Activated T-cell treated with anti-CD3 and anti-CD28 coated beads, Interleukin-2, amount 50 U/mL, for 48 hours (primary cell): ENCODE measurements around the gene HOXA10.

Source experiments
- DNase-seq, 2 experiments: peaks; one replicate each; pipeline ENCODE4 v3.0.0-alpha.2; 2020

HOXA10 gene

DNA sequence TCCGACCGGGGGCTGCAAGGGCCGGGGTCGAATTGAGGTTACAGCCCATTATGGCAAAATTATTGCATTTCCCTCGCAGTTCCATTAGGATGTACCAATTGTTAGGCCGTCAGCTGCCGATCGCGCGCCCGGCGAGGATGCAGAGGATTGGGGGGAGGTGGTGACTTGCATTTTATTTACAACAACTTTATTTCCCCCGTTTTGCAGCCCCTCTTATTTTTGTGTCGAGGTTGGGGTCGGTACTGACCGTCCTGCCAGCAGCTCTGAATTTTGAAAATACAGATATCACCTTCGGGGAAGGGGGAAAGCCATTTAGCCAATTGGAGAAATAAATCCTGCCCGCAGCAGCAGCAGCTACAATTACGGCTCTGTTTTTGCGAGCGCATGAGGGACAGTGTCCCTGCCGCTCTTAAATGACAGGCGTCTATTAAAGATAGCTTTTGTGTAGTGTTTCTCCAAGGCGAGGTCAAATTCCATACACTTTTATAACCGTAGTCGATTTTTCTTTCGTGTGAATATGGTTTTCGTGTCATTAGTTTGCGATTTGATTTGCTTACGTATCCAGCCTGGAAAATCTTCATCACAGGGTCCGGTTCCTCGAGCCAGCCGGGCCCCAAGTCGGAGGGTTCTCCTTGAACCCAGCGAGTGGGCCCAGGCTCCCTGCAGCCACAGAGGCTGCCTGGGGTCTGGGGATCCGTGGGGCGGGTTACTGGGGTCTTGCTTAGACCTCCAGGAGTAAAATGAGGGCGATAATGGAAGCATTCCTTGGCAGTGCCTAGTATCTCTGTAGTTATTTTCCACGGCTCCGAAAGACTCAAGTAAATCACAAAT, 30.0 kb downstream of the HOXA10 start:
- DNase-seq, result no peak

DNA sequence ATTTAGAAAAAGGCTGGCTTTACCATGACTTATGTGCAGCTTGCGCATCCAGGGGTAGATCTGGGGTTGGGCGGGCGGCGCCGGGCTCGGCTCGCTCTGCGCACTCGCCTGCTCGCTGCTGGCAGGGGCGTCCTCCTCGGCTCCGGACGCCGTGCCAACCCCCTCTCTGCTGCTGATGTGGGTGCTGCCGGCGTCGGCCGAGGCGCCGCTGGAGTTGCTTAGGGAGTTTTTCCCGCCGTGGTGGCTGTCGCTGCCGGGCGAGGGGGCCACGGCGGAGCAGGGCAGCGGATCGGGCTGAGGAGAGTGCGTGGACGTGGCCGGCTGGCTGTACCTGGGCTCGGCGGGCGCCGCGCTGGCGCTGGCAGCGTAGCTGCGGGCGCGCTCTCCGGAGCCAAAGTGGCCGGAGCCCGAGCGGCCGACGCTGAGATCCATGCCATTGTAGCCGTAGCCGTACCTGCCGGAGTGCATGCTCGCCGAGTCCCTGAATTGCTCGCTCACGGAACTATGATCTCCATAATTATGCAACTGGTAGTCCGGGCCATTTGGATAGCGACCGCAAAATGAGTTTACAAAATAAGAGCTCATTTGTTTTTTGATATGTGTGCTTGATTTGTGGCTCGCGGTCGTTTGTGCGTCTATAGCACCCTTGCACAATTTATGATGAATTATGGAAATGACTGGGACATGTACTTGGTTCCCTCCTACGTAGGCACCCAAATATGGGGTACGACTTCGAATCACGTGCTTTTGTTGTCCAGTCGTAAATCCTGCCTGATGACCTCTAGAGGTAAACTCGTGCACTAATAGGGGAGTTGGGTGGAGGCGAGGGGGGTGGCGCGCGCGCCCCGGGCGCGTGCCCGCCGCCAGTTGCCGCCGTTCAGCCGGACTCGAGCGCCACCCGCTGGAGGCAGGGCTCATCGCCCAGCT, 30.8 kb downstream of the HOXA10 start, which contains the start of gene HOXA5:
Gene HOXA5 (minus strand): TSS at position 659 of the 927 bp plus-strand sequence. CDS start 74 bp downstream, at position 585.
- DNase-seq, result no peak

DNA sequence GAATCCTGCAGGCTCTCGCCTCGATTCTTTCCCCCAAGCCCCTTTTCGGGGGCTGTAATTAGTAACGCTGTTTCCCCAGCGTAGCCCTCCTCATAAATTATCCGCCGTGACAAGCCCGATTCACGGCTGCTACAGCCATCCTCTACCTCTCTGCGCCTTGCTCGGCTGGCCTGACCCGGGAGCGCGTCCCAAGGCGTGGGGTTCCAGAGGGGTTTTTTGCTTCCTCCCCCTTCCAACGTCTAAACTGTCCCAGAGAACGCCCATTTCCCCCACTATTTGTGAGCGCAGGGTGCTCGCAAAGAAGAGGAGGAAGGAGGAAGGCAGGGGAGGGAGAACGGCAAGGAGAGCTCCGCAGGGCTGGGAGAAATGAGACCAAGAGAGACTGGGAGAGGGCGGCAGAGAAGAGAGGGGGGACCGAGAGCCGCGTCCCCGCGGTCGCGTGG, 31.5 kb downstream of the HOXA10 start:
- DNase-seq, result no peak

DNA sequence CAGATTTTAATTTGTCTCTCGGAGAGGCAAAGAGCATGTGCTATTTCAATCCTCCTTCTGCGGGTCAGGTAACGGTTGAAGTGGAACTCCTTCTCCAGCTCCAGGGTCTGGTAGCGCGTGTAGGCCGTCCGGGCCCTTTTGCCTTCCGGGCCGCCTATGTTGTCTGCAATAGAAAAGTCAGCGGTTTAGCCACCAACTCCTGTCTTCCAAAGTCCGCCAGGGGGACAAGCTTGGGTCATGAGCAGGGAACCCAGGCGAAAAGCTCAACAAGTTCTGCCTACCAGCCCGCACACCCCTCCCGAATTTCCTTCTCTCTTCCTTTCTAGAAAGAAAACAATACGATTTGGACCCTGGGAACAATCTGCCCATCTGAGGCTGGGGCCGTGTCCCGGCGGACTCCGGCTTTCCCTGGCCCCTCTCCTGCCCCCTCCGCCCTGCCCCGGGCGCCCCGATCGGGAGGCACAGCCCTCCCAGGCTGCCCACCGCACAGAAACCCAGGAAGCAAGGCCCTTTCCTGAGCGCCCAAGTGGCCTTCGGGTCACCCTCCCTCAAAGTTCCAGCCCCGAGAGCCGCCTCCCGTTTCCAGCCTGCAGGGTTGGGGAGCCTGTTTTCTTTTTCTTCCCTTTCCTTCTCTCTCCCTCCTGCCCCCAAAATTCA, 32.1 kb downstream of the HOXA10 start:
- DNase-seq, result no peak

DNA sequence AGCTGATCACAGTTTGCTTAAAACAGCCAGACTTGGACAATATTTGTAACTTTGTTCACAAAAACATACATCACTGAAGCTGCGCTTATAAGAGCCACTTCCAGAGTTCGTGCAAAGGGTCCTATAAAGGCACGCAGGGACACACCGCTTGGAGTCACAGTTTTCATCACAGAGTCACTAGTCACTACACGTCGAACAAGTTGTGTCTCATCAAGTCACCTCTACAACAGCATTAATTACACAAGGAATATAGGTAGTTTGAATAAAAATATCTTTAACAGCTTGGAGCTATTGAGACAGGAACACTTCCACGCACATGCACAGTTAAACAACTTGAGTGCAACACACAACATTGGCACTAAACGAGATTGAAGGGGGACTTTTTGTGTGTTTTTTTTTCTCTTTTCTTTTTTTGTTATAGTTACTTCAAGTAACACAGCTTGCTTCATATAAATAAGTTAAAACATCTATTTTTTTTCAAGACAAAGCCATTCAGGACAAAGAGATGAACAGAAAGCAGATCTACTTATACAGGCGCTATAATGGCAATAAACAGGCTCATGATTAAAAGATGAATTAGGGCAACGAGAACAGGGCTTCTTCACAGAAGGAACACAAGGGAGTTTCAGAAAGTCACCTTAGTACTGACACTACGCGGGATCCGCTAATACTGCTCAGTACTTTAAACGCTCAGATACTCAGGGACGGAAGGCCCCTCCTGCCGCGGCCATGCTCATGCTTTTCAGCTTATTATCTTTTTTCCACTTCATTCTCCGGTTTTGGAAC, 32.8 kb downstream of the HOXA10 start:
- no peak for DNase-seq

DNA sequence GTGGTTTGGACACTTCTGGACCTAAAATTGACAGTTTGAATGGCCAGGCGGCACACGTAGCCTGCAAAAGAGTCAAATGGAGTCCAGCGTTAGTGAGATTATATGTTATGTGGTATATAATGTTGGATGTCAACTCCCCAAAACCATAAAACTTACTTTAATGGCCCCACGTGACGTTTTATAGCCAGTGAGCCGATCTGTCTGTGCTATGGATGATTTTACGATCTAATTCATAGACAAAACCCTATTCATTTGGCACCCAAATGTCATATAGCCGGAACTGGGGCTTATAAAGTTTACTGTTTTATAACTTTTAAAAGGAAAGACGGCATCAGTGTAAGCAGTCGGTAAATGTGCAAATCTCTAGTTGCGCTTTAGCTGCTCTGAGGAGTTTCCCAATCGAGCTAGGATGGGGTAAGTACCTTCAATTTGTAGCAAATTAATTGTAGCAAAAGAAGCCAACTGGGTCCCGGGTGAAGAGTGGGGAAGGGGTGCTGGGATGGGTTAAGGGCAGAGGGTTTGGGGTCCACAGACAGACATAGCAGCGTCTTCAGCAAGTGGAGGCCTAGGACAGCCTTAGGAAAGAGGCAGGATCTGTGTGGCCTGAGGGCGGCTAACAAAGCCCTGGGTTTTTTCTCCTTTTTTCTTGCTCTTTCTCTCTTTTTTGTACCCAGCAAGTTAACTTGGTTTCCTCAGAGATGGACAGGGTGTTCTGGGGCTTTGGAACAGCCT, 33.8 kb downstream of the HOXA10 start:
- no peak for DNase-seq

DNA sequence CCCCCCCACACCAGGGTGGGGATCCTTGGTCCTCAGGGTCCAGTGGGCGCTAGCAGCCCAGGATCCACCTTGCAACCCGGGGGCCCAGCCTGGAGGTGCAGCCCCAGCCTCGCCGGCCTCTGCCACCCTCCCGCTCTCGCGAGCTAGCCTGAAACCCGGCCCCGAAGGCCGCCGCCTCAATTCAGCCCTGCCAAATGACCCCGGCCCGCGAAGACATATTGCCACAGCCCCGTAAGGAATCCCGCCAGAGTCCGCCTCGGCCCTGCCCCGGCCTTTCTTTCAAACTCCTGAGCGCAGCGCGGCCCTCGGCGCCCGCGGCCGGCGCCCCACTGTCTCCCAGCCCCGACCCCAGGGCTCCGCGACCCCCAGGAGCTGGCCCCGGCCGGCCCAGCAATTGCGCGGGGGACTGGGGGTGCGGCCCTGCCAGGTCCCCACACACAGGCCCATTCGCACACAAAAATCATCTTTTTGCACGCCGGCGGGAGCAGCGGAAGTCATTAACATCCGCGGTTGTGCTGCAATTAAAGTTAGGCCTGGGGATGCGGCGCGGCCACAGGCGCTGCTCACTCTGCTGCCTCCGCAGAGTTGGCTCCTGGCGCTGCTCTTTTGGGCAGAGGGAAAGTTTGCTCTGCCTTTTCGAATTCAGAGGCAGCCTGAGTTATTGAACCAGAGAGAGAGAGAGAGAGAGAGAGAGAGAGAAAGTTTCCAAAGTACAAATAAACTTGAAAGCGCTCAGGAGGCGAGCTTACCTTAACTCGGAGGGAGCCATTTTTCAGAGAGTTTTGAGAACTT, 34.6 kb downstream of the HOXA10 start:
- no peak for DNase-seq

DNA sequence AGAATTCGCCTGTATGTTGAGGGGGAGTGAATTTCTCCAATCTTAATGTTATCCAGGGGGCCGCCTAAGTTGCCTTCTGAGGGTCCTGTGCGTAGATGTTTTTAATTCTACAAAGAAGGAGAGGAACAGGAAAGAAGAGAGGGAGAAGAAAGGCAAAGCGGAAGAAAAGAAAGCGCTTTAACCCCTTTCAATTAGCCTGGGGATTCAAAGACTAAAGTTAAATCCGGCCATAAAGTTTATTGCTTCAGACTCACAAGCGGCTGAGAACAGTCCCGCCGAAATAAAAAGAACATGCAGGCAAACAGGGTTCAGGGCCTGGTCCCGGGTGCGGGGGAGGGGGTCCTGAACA, 35.2 kb downstream of the HOXA10 start:
- no peak for DNase-seq

DNA sequence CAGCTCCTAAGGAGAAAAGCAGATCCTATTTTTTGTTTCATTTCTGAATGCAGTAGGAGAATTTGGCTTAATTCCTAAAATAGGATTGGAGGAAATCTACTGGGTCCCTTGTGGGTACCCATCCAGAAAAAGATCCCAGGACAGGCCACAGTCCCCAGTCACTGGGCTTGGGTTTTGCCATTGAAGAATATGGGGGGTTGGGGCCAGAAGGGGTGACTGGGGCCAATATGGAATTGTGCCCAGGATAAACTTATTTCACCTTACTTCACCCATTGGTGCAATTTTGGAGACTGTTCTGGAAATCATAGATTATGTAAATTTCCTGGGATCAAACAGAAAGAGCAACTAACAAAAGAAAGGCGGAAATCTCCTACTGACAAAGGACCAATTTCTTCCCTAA, 35.6 kb downstream of the HOXA10 start:
- DNase-seq, result no peak

DNA sequence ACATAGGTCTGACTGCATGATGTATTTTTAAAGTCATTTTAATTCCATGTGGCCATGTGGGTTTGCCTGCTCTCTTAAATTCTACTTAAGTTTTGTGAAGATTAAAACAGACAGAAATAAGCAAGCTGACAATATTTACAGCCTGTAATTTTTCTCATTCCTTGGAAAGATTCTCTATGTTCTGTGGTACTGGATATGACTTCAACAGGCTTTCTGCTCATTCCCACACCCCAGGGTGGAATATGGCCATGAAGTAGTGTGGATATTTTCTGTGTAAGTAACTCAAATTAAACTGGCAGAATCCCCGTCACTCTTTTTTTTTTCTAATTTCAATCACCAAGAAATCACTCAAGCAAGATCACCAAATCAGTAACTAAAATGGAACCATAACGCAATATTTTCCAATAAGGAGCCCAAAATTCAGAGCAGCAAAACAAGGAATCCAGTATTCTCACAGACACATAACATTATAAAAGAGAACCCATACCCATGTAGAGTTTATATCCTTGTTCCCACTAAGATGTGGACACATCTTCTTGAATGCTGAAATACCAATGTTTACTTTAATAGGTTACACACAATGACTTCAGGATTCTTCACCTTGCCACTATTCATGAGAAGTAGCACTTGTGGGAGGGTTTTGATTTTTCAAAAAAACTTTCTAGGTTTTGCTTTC, 36.3 kb downstream of the HOXA10 start:
- DNase-seq, result no peak

DNA sequence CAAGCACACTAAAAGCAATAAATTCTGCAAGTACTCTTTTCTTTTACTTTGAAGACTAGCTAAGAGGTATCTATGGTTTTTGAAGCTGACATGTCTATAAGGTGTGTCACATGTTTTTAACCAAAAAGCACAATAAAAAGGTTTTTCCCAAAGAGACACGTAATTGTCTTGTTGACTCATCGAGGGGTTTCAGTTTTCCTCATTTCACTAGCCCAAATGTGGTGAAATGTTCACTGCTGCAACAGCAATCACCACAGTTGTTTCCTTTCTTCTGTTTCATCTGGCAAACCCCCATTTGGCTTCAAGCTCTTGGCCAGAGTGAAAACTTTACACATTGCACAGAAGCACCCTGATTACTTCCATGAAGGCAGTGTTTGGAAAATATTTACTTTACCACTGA, 39.7 kb downstream of the HOXA10 start:
- no peak for DNase-seq

DNA sequence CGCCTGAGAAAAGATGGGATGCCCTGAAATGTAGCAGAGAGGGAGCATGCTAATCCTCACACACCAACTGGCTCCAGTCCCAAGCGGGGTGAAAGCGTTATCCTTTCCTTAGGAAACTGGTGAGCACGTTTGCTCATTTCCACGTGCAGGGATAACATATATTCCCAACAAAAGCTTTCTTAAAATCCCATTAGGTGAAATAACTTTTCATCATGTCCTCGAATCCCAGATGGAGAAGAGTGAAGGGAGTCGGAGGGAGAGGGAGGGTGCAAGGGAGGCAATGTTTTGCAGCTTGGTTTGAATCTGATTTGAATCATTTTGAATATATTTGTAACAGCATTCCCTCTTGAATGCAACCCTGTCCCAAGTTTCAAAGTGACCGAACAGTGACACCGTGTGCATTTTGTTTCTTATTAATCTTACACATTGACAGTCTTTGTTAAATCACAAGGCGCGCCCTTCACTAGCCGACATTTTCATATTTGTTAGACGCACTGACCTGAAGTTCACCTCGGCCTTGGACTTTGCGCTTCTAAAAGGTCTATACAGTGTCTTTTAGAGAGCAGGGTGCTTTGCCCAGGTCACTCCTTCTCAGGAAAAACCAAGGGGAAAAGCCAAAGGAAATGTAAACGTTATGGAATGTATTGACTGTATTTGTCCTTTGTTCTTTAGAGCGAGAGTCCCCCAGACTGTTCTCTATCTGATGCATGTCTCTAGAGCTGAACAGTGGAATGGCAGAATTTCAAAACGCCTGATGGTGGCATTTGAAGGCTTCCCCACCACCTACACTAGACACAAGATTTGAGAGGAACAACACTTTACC, 40.5 kb downstream of the HOXA10 start:
- no peak for DNase-seq

DNA sequence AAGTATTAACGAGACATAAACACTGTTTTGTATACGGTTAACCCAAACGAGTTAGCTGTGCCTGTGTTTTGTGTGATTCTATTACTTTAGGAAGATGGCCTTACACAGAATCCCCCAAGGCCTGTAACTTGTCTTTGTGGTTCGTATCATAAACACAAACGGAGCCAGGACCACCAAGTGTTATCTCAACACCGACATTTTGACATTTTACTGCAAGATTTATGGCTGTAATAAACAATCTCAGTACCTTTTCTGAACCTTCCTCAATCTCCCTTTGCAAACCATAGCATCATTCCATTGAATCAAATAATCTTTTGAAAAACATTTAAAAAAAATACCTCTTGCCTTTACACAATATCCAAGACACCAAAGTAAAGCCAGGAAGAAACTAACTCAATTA, 41.1 kb downstream of the HOXA10 start:
- no peak for DNase-seq

DNA sequence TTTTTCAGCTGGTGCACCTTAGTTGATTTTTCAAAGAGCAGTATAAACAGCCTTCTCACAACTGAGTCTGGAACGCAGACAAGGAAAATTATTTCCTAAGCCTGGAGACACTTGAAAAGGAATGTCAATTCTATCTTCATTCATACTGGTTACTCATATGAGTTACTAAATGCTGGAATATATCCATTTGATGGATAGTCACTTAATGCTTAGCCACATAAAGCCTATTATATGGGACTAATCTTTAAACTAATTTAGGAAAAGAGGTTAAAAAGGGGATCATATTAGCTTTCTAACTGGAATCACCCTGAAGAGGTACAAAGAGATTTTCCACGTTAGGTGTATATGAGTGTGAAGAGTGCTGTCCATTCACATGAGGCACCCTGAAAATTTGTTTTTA, 41.9 kb downstream of the HOXA10 start:
- no peak for DNase-seq

DNA sequence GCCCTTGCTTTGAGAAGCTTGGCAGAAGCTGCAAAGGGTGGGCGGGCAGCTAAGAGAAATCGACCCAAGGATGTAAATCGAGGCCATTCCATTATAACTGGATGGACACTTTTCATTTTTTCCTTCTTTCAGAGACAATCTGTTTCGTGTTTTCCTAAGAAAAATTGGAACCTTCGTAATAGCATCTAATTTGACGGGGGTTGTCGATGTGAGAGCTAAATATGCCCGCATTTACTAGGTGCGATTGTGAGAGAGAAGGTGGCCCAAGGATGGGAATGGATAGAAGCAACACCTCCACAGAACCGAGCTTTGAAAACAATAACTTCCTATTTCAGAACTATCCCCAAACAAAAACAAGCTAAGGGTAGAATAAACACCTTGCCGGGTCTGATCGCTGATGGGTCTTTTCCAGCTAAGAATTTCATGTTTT, 42.7 kb downstream of the HOXA10 start:
- no peak for DNase-seq

DNA sequence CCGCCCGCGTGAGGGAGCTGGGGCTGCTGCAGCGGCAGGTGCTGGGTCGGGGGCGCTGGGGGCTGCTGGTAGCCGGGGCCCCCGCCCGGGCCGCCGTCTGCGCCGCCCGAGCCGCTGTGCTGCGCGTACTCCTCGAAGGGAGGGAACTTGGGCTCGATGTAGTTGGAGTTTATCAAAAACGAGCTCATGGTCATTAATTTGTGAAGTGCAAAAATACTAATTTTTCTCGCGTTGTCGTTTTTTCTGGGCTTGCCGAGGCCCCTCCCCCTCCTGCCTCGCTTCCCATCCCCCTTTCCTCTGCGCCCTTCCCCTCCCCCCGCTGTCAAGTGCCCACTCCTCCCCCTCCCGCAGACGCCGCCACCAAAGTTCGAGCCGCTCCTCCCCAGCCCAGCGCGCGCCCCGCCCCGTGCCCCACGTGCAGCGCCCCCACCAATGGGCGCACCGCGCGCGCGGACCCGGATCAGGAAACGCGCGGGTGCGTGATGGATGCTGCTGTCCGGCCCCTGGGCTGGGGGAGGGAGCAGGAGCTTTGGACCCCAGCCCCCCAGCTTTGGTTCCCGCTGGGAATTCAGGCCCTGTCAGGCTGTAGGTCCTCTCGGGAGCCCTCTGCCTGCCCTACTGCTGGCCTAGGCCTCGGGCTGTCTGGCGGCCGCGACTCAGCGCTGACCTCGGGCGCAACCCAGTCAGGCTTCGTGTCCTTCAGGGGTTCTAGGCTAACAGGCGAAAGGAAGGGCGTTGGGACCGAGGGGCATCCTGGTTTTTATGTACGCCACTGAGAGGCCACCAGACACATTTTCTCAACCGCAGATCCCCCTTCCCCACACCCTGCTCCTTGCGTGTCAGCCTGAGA, 43.4 kb downstream of the HOXA10 start, which contains the start of gene HOXA4:
Gene HOXA4 (minus strand): TSS at position 218 of the 850 bp plus-strand sequence. CDS start 24 bp downstream, at position 194.
- peak; percentile 73 to 82 for DNase-seq

DNA sequence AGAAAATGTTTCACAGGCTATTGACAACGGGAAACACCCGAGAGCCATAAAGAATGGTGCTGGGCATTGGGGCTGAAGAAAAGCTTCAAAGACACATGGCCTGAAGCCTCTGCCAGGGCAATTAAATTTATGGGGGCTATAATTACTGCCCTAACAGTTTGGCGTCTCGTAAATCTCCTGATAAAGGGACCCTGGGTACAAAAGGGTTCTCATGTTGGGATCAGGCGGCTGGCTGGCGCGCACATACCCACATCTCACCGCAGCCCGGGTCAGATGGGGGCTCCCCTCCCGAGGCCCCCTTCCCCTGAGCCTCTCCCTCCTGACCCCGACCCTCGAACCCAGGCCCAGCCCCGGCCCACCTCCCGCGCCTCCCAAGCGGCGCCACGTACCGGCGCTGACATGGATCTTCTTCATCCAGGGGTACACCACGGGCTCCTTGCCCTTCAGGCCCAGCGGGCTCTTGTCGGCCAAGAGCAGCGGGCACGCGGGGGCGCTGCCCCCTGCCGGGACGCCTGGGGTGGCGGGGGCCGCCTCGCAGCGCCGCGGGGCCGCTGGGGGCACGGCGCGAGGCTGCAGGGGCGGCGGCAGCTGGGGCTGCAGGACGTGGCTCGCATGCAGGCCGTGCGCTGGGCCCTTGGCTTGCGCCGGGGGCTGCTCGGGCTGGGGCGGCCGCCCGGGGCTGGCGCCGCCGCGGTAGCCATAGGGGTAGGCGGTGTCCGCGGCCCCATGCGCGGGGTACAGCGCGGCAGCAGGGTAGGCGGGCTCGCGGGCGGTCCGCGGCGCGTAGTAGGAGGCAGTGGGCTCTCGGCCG, 44.2 kb downstream of the HOXA10 start:
- DNase-seq, result no peak
